VCaP (cell line): ENCODE results near the gene RBM10.
A peak's percentile ranks its signal among the peaks of the same experiment; 100 is the strongest.

ENCODE experiments used
- H3K27ac ChIP-seq: fragments of 450-650 bp; 2 replicates; pipeline ENCODE4 v1.5.1; 2017
- TF ChIP-seq, protein P1 (sequence below): fragments of 450-650 bp; conservative IDR thresholded peaks from 2 replicates; pipeline ENCODE4 v1.5.1; 2017; ENCODE audit warnings: mild to moderate bottlenecking, moderate library complexity

RBM10 gene

DNA sequence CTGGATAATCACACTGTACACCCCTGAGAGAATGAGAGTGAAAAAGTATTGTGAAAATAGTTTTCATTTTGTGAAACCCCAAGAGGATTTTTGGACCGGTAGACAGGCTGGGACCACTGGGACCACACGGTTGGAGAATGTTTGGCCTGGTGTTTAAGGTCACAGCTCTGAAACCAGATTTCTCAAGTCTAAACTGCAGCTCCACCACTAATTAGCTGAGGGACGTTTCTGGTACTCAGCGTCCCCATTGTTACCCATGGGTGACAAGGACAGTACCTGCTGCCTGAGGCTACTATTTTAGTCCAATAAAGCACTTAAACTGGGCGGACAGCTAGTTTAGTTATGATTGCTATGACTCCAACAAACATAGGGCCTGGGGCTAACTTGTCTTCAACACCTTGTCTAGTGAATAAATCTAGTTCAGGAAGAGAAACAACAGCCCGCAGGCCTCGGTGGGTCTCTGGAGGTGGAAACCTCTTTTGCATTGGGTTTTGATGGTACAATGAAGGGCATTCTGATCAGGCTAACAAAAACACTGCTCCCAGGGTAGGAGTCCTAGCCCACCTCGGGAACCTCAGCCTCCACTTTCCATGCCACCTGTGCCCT lies 87.3 kb downstream of the RBM10 start:
- TF ChIP-seq, protein P1, sequence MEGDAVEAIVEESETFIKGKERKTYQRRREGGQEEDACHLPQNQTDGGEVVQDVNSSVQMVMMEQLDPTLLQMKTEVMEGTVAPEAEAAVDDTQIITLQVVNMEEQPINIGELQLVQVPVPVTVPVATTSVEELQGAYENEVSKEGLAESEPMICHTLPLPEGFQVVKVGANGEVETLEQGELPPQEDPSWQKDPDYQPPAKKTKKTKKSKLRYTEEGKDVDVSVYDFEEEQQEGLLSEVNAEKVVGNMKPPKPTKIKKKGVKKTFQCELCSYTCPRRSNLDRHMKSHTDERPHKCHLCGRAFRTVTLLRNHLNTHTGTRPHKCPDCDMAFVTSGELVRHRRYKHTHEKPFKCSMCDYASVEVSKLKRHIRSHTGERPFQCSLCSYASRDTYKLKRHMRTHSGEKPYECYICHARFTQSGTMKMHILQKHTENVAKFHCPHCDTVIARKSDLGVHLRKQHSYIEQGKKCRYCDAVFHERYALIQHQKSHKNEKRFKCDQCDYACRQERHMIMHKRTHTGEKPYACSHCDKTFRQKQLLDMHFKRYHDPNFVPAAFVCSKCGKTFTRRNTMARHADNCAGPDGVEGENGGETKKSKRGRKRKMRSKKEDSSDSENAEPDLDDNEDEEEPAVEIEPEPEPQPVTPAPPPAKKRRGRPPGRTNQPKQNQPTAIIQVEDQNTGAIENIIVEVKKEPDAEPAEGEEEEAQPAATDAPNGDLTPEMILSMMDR, result no peak
- peak overlapping the region; percentile 86 for H3K27ac ChIP-seq

DNA sequence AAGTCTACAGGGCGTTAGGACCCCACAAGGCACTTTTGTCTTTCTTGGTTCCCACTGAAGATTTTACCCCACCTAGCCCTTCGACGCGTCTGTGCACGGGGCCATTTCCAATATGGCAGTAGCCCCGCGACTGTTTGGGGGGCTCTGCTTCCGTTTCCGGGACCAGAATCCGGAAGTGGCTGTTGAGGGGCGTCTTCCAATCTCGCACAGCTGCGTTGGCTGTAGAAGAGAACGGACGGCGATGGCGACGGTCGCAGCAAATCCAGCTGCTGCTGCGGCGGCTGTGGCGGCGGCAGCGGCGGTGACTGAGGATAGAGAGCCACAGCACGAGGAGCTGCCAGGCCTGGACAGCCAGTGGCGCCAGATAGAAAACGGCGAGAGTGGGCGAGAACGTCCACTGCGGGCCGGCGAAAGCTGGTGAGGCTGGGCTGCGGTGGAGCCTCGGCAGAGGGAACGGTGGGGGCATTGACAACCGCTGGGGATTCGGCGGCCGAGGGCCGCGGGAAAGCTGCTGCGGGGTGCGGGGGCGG lies 87.8 kb downstream of the RBM10 start, which contains the start of gene USP11:
TSS of gene USP11 (plus strand) at position 207 of the 530 bp plus-strand sequence. CDS start at position 242, 35 bp downstream.
- H3K27ac ChIP-seq, result peak within 1 kb of the TSS; percentile 86
- TF ChIP-seq, protein P1, result no peak

DNA sequence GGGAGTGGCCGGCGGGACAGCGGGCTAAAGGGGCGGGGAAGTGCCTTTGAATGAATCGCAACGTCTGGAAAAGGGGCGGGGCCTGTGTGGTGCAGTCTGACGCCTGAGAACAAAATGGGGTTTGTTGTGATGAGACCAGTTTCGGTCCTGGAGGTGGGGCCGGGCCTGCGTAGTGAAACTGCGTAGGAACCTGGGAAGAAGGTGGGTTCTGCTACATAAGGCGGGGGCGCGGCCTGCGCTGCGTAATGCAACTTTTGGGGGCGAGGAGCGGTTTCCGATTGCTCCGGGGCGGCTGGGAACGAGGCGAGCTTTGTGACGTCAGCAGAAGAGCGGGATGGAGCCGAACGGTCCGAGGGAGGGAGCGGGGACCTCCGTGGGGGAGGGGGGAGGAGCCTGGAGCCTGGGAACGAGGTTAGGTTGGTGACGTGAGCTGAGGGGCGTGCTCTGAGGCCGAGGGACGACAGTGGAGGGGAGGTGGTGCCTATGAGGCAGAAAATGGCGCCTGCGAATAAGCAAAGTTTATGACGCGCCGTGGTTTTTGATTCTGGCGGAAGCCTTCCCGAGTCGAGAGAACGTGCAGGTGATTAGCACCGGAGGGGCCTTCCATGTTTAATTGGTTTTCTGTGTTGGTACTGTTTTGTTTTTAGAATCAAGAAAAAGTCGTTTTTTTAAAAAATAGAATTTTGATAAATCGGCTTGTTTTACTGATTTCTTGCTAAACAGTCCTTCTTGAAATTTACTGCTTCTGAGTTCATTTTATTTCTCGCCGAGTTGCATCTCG lies 88.5 kb downstream of the RBM10 start:
- TF ChIP-seq, protein P1, result no peak
- peak overlapping the region; percentile 86 for H3K27ac ChIP-seq

DNA sequence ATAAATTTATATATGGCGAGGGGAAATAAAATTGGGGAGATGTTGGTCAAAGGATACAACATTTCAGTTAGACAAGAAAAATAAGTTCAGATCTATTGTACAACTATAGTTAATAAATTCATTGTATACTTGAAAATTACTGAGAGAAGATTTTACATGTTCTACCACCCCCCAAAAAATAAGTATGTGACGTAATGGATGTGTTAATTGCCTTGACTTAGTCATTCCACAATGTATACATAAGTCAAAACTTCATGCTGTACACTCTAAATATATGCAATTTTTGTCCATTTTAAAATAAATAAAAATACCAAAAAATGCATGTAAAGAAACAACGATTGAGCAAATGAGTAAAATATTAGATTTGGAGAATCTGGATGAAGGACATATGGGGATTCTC lies 89.6 kb downstream of the RBM10 start:
- TF ChIP-seq, protein P1, result no peak
- H3K27ac ChIP-seq, result peak overlapping the region; percentile 86; the same call in 1 of the 2 replicates

DNA sequence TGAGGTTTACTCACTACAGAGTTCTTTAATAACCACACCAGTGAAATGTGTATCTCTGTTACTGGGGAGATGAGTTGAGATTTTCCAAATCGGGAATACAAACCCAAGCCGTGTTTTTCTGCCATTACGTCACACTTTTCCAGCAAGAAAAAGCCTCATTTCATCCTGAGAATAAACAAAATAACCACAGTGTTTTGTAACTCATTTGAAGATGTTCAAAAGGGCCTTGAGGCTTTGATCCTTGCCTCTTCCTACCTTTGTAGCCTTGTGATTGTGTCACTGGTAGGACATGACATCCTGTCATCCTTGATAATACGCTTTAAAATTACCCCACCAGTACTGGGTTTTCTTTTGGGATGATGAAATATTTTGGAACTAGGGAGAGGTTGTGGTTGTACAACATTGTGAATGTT lies 90.7 kb downstream of the RBM10 start:
- TF ChIP-seq, protein P1, result no peak
- H3K27ac ChIP-seq, result no peak overlapping the region
